Measurements from ENCODE around the gene CCDC112.

DNA sequence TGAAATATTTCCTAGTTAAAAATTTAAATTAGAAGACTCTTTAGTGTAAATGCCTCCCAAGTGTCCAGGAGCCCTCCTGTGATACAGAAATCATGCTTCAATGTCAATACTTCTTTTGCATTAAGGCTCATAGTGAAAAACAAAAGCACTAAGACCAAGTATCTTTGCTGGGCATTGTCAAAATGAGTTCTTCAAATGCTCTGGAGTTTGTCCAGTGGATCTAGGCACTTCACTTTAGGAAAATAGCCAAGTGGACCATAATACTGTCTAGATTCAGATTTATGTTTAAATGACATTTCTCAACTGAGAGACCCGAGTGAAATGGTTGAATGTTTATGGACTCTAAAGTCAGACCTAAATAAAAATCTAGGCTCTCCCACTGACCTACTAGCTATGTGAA is 21.3 kb upstream of the CCDC112 start:
- no peak for TF ChIP-seq POLR2A (IDR thresholded peaks at IDR 0.05)
- no peak for TF ChIP-seq CTCF (IDR thresholded peaks at IDR 0.05)
